Measurements from ENCODE around the gene MACF1. TPM values are rescaled to one million over a fixed set of nuclear protein-coding genes. Genes with fewer than 3 reads are reported as not detected.

Gene MACF1
- total and polyA plus RNA-seq, 2 donors (not counting 1 experiment from before 2014, with no cell fraction given): 64.1 to 159 TPM

- Mint-ChIP-seq H3K4me3 (no peak overlapping the region), H3K27me3 (peaks cover 3% of the 10 kb centered on the region), H3K4me1 (peaks cover 10% of the 10 kb centered on the region), H3K9me3 (ENCODE audit: insufficient read depth) (no peaks in the 10 kb centered on the region), H3K27ac (no peak overlapping the region)
- Histone ChIP-seq H3K4me1 (ENCODE audit: control insufficient read depth in 2 of 2, insufficient read depth in 2 of 2, low read length in 2 of 2) (peaks cover 11 to 15% of the 10 kb centered on the region in 2 donors), H3K9ac (ENCODE audit: low read length) (no peak overlapping the region), H3K27ac (ENCODE audit: low read length in 2 of 2) (no peak overlapping the region), H3K79me2 (ENCODE audit: control insufficient read depth, insufficient read depth, low read length) (no peaks in the 10 kb centered on the region), H3K4me3 (ENCODE audit: control extremely low read depth in 1 of 5, extremely low read depth in 1 of 5, insufficient read depth in 1 of 5, low read depth in 2 of 5, low read length in 4 of 5) (no peak overlapping the region), H2AFZ (ENCODE audit: insufficient read depth, low read depth, low read length, poor library complexity, severe bottlenecking) (no peak overlapping the region), H3K27me3 (replicated peaks in 1 of 4; ENCODE audit: control extremely low read depth in 1 of 4, control insufficient read depth in 3 of 4, insufficient read depth in 4 of 4, low read length in 3 of 4) (no peaks in the 10 kb centered on the region), H4K20me1 (ENCODE audit: control insufficient read depth, insufficient read depth, low read length, poor library complexity, severe bottlenecking) (no peaks in the 10 kb centered on the region), H3K36me3 (replicated peaks in 1 of 2; ENCODE audit: control extremely low read depth in 1 of 2, control insufficient read depth in 1 of 2, extremely low read depth in 1 of 2, insufficient read depth in 2 of 2, low read length in 1 of 2) (no peaks in the 10 kb centered on the region), H3K9me3 (ENCODE audit: control extremely low read depth in 1 of 3, control insufficient read depth in 2 of 3, insufficient read depth in 1 of 3, low read length in 2 of 3) (no peaks in the 10 kb centered on the region), H3K4me2 (replicated peaks; ENCODE audit: low read depth, low read length, poor library complexity, severe bottlenecking) (no peak overlapping the region)
- no peak for DNase-seq
- no peak for TF ChIP-seq EZH2 (IDR thresholded peaks at IDR 0.05; ENCODE audit: borderline replicate concordance, insufficient read depth, low read depth, low read length, poor library complexity, severe bottlenecking)
- CTCF ChIA-PET: no interaction called here
- ATAC-seq (ENCODE audit: low read depth): no peak
- intact Hi-C loops (cut with micrococcal nuclease): no loop called here
- POLR2A ChIA-PET: interaction anchor here (0.6 kb wide), 1 partner anchor 561 kb away, joined by 3 read pairs; no protein-coding TSS in a partner anchor
These were observed 300.8 kb downstream of the MACF1 start for GRCh38 chr1:39505289-39505688.

GRCh38 chr1:39507230-39507928 lies 302.9 kb downstream of the MACF1 start:
- H4K20me1 ChIP-seq (ENCODE audit: control insufficient read depth, insufficient read depth, low read length, poor library complexity, severe bottlenecking): no peaks in the 10 kb centered on the region
- Mint-ChIP-seq H3K4me3 (no peak overlapping the region), H3K27me3 (peaks cover 1% of the 10 kb centered on the region), H3K9me3 (ENCODE audit: insufficient read depth) (no peaks in the 10 kb centered on the region), H3K4me1 (peaks cover 10% of the 10 kb centered on the region), H3K27ac (peak overlapping the region; percentile 35)
- intact Hi-C loops (cut with micrococcal nuclease): no loop called here
- ChIA-PET CTCF (no interaction called here), POLR2A (no interaction called here)
- no peak overlapping the region for H3K9ac ChIP-seq (ENCODE audit: low read length)
- H3K36me3 ChIP-seq (replicated peaks in 1 of 2; ENCODE audit: control extremely low read depth in 1 of 2, control insufficient read depth in 1 of 2, extremely low read depth in 1 of 2, insufficient read depth in 2 of 2, low read length in 1 of 2): no peaks in the 10 kb centered on the region
- no peaks in the 10 kb centered on the region for H3K79me2 ChIP-seq (ENCODE audit: control insufficient read depth, insufficient read depth, low read length)
- H3K27ac ChIP-seq (ENCODE audit: low read length in 2 of 2): no peak overlapping the region
- no peaks in the 10 kb centered on the region for H3K27me3 ChIP-seq (replicated peaks in 1 of 4; ENCODE audit: control extremely low read depth in 1 of 4, control insufficient read depth in 3 of 4, insufficient read depth in 4 of 4, low read length in 3 of 4)
- no peaks in the 10 kb centered on the region for H3K9me3 ChIP-seq (ENCODE audit: control extremely low read depth in 1 of 3, control insufficient read depth in 2 of 3, insufficient read depth in 1 of 3, low read length in 2 of 3)
- no peak overlapping the region for H3K4me3 ChIP-seq (ENCODE audit: control extremely low read depth in 1 of 5, extremely low read depth in 1 of 5, insufficient read depth in 1 of 5, low read depth in 2 of 5, low read length in 4 of 5)
- ATAC-seq (ENCODE audit: low read depth) (no peak), DNase-seq (no peak)
- no peak overlapping the region for H2AFZ ChIP-seq (ENCODE audit: insufficient read depth, low read depth, low read length, poor library complexity, severe bottlenecking)
- peaks cover 15 to 22% of the 10 kb centered on the region in 2 donors for H3K4me1 ChIP-seq (ENCODE audit: control insufficient read depth in 2 of 2, insufficient read depth in 2 of 2, low read length in 2 of 2)
- TF ChIP-seq EZH2 (IDR thresholded peaks at IDR 0.05; ENCODE audit: borderline replicate concordance, insufficient read depth, low read depth, low read length, poor library complexity, severe bottlenecking) (no peak), CTCF (IDR thresholded peaks at IDR 0.05) (no peak)
- 93% methylated on average over 13 of the region's 14 CpGs for WGBS (ENCODE audit: insufficient coverage)
- H3K4me2 ChIP-seq (replicated peaks; ENCODE audit: low read depth, low read length, poor library complexity, severe bottlenecking): no peak overlapping the region
